Measurements from ENCODE around the gene ITGA2B.
"Not testable (repeated sequence)": the region's sequence is repeated elsewhere in the genome, so short reads cannot be mapped to it uniquely, and the experiment has no call there.

Gene ITGA2B

GRCh38 chr17:44351961-44352827, 37.3 kb downstream of the ITGA2B start:
- no peak for DNase-seq

GRCh38 chr17:44351464-44351863, 38.0 kb downstream of the ITGA2B start:
- DNase-seq = no peak

GRCh38 chr17:44350733-44351226, 38.7 kb downstream of the ITGA2B start:
- peak; percentile 44 for DNase-seq

GRCh38 chr17:44349553-44350070, 39.8 kb downstream of the ITGA2B start:
- DNase-seq = no peak

- DNase-seq = no peak
These were observed 40.5 kb downstream of the ITGA2B start for GRCh38 chr17:44348988-44349364.

- no peak for DNase-seq
These were observed 41.0 kb downstream of the ITGA2B start for GRCh38 chr17:44348234-44348987.

GRCh38 chr17:44347206-44348055, 42.0 kb downstream of the ITGA2B start:
- not testable (repeated sequence) for DNase-seq

- no peak for DNase-seq
These were observed 43.2 kb downstream of the ITGA2B start for GRCh38 chr17:44346064-44346844.

- DNase-seq = peak; percentile 74
These were observed 43.9 kb downstream of the ITGA2B start for GRCh38 chr17:44345454-44346026.

GRCh38 chr17:44344939-44345453, 44.5 kb downstream of the ITGA2B start, which contains the start of gene GRN:
Gene GRN, plus strand, starts transcription at chr17:44345302. Its CDS starts 3,863 bp downstream, at chr17:44349165.
- peak; percentile 98 for DNase-seq

- DNase-seq = no peak
These were observed 45.8 kb downstream of the ITGA2B start for GRCh38 chr17:44343510-44344209.

- DNase-seq = not testable (repeated sequence)
These were observed 48.9 kb downstream of the ITGA2B start for GRCh38 chr17:44340553-44340952.

- DNase-seq = no peak
These were observed 50.7 kb downstream of the ITGA2B start for GRCh38 chr17:44338702-44339101.

- no peak for DNase-seq
These were observed 53.5 kb downstream of the ITGA2B start for GRCh38 chr17:44335968-44336367.

GRCh38 chr17:44335564-44335963, 53.9 kb downstream of the ITGA2B start:
- DNase-seq = no peak

GRCh38 chr17:44334727-44335126, 54.7 kb downstream of the ITGA2B start:
- no peak for DNase-seq

GRCh38 chr17:44334315-44334714, 55.1 kb downstream of the ITGA2B start:
- no peak for DNase-seq

GRCh38 chr17:44333371-44333770, 56.1 kb downstream of the ITGA2B start:
- no peak for DNase-seq

GRCh38 chr17:44331249-44331760, 58.1 kb downstream of the ITGA2B start:
- peak; percentile 82 for DNase-seq

GRCh38 chr17:44330263-44330662, 59.2 kb downstream of the ITGA2B start:
- DNase-seq = not testable (repeated sequence)

Data from NCI-H146 (cell line).